Stimulated activated CD8-positive, alpha-beta memory T cell treated with anti-CD3 and anti-CD28 coated beads, Interleukin-12 subunit alpha, Interleukin-12 subunit beta, amount 100 ng/mL, for 24 hours (primary cell): Measurements from ENCODE around the gene GRIK3.
"Not testable (repeated sequence)": the region's sequence is repeated elsewhere in the genome, so short reads cannot be mapped to it uniquely, and the experiment has no call there.

Experiments
- DNase-seq: peaks from one replicate; pipeline ENCODE4 v3.0.0-alpha.2; 2020; ENCODE audit errors: extremely low read depth

GRIK3 gene

DNA sequence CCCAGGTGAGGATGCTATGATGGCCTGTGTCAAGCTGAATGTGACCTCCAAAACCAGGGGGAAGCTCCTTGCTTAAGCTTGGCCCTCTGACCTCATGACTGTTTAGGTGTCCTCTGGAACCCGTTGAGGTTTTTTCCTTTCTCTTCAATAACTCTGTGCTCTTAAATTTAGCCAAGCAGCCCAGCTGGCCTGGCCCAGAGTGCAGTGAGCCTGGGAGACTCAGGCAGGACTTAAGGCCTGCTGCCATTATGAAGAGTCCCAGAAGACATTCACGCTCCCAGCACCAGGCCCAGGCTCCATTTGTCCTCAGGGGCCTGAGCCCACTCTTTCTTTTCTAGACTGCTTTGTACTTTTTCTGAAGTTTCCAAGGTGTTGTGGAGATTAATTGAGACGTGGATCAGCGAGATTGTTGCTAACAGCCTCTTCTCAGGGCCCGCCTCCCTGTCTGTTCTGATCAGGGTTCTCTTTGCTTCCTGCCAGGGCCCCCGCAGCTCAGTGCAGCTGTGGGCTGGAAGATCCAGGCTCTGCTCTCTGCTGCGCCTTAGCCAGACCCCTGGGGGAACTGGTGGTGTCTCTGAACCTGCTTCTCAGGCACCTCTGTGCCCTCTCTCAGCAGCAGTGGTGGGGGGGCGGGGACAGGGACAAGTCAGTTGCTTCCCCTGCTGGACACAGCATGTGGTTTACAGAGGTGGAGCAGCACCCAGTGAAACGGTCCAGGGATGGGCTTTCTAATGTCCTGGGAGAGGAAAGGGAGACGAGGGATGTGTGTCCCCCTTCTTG lies 124.2 kb downstream of the GRIK3 start:
- DNase-seq: no peak

DNA sequence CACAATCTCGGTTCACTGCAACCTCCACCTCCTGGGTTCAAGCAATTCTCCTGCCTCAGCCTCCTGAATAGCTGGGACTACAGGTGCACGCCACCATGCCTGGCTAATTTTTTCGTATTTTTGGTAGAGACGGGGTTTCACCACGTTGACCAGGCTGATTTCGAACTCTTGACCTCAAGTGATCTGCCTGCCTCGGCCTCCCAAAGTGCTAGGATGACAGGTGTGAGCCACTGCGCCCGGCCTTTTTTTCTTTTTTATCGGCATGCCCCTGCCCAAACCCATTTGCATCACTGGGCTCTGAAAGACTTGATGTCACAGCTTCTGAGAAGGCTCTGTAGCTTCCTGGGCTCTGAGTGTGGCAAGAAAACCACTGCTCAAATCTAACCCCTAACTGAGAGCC lies 125.0 kb downstream of the GRIK3 start:
- DNase-seq: not testable (repeated sequence)

DNA sequence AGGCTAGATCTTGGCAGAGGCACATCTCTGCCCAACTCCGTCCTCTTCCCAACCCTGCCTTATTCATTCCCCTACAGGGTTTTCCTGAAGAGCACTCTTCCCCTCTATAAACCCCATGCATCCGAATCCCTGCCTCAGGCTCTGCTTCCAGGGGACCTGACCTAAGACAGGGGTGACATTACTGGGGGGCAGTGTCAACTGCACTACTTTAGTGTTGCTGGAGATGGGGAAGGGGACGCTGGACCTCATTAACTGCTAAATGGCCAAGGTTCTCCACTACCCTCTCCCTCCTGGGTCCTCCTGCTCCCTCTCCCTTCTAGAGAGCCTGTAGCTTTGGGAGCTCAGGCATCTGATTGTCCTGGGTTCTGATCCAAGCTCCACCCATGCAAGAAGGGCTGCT lies 126.2 kb downstream of the GRIK3 start:
- DNase-seq: no peak

- DNase-seq: no peak
These were observed 127.8 kb downstream of the GRIK3 start for GRCh38 chr1:36906555-36906954.

GRCh38 chr1:36905941-36906340 lies 128.4 kb downstream of the GRIK3 start:
- no peak for DNase-seq

- no peak for DNase-seq
These were observed 134.2 kb downstream of the GRIK3 start for GRCh38 chr1:36900128-36900527.

- DNase-seq: not testable (repeated sequence)
These were observed 136.5 kb downstream of the GRIK3 start for GRCh38 chr1:36897813-36898212.

GRCh38 chr1:36894824-36895223 lies 139.5 kb downstream of the GRIK3 start:
- no peak for DNase-seq

GRCh38 chr1:36890776-36891175 lies 143.5 kb downstream of the GRIK3 start:
- DNase-seq: no peak

- DNase-seq: no peak
These were observed 144.7 kb downstream of the GRIK3 start for GRCh38 chr1:36889478-36890226.

DNA sequence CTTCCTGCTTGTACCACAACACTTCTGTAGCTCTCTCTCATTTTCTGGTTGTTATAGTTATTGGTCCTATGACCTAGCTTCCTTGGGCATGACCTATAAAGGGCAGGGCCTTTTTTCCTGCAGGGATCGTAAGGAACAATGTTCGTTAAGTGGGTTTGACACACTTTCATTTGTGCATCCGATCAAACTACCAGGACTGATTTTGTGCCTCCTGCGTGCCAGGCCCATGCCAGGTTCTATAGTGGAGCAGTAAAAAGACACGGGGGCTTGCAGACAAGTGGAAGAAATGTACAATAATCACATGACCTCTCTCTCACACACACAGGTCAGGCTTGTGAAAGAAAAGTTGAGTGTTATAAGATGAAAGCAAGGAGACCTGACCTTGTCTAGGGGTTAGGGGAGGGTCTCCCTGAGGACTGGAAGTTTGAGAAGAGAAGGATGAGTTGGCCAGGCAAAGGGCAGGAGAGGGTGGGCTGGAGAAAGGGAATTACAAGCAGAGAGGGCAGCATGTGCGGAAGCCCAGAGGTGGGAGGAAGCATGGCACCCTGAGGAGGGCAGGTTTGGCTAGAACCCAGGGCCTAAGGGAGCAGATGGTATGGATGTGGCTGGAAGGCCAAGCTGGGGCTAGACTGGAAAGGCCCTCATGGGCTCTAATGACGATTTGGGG lies 145.4 kb downstream of the GRIK3 start:
- DNase-seq: no peak

GRCh38 chr1:36885540-36886357 lies 148.6 kb downstream of the GRIK3 start:
- DNase-seq: no peak

GRCh38 chr1:36884801-36885200 lies 149.5 kb downstream of the GRIK3 start:
- no peak for DNase-seq

DNA sequence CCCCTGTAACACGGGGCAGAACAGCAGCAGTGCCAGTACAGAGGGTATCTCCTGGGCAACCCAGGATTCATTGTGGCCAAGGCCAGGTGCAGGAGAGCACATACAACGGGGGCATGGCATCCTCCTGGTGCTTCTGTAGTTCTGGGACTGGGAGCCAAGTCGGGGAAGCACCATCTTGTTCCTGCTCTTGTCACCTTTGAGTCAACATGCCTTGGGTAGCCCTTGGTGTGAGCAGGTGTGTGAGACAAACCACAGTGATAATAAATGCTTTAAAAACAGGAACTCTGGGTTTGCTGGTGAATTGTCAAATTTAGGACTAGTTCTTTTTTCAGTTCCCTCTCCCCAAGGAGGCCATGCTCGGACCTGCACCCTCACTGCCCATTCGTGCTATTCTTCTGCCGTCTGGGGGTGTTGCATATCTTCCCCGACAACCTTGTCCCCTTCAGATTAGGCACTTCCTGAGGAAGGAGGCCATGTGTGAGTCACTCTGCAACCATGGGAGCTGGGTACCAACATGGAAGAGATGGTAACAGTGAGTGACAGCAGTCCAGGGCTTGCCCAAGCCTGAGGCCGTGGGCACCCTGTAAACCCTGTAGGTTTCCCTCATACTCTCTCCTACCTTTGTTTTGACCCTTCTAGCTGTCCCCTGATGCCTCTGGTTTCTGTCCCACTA lies 150.2 kb downstream of the GRIK3 start:
- no peak for DNase-seq

- DNase-seq: no peak
These were observed 150.9 kb downstream of the GRIK3 start for GRCh38 chr1:36883315-36883949.

DNA sequence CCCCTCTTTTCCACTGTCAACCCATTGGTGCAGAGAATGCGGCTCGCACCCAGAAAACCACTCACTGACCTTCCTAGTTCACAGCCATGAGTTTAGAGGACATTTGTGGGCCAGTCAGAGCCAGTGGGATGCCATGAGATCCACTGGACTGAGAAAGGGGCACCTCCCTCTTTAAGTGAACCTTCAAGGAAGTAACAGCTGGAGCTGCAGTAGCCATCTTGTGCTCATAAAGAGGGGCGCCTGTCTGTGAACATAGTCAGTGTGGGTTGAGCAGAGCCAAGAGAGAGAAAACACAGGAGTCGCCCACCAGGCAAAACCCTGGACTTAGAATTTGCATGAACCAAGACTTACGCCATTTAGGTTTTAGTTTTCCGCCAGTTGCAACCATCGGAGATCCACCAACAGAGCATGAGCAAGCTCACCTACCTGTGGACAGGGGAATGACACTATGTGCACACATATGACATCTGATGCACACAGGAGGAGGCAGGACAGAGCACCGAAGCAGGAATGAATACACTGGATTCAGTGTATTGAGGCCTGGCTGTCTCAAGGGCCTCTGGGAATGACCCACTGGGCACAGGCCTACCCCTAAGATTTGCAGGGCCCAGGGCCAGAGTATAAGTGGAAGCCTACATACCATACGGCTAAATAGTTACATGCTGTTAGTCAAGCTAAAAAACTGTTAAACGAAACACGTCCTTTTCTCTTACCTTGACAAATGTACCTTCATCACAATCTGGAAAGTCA lies 151.6 kb downstream of the GRIK3 start:
- no peak for DNase-seq

GRCh38 chr1:36881541-36881940 lies 152.8 kb downstream of the GRIK3 start:
- DNase-seq: no peak

DNA sequence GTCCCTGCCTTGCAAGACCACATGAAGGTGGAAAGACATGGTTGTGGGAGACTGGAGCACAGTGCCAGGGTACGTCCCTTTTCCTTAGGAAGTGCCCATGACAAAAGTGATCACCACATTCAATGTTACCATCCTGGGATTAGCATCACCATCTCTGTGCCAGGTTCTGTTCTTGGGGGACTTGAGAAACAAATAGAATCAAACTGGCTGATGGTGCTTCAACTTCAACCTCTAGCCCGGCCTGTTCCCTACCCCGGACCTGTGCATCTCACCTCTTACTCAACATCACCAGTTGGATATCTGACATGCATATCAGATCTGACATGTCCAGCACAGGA lies 153.3 kb downstream of the GRIK3 start:
- no peak for DNase-seq

GRCh38 chr1:36880155-36881067 lies 153.9 kb downstream of the GRIK3 start:
- DNase-seq: no peak
